ENCODE measurements around the gene SHISAL2A.

Gene SHISAL2A

GRCh38 chr1:52636721-52637695 lies 4.0 kb downstream of the SHISAL2A start:
- ChIA-PET POLR2A (no interaction called here), CTCF (no interaction called here)
- no peak for TF ChIP-seq PKNOX1 (IDR thresholded peaks at IDR 0.05)
- no peak for TF ChIP-seq FOXM1 (IDR thresholded peaks at IDR 0.05; ENCODE audit: borderline replicate concordance)
- no peak for TF ChIP-seq FOXA1 (IDR thresholded peaks at IDR 0.05)
- no peak for TF ChIP-seq L3MBTL2 (conservative IDR thresholded peaks at IDR 0.05)
- no peak for TF ChIP-seq SP1 (IDR thresholded peaks at IDR 0.05)
- no peak for TF ChIP-seq HDGF (IDR thresholded peaks at IDR 0.05; ENCODE audit: borderline replicate concordance)
- no peak for TF ChIP-seq CTBP1 (IDR thresholded peaks at IDR 0.05; ENCODE audit: borderline replicate concordance)
- no peak for TF ChIP-seq NFRKB (IDR thresholded peaks at IDR 0.05)
- no peak for TF ChIP-seq FOXK2 (IDR thresholded peaks at IDR 0.05)
- no peak for TF ChIP-seq BHLHE40 (IDR thresholded peaks at IDR 0.05; ENCODE audit: borderline replicate concordance)
- no peak for TF ChIP-seq SUZ12 (IDR thresholded peaks at IDR 0.05)
- no peak for DNase-seq (ENCODE audit: extremely low spot score)

GRCh38 chr1:52637946-52638345 lies 5.0 kb downstream of the SHISAL2A start:
- TF ChIP-seq ELF4 (IDR thresholded peaks at IDR 0.05) (no peak), CTBP1 (IDR thresholded peaks at IDR 0.05; ENCODE audit: borderline replicate concordance) (no peak), LEF1 (IDR thresholded peaks at IDR 0.05; ENCODE audit: borderline replicate concordance) (no peak), ARNT (IDR thresholded peaks at IDR 0.05) (no peak), NFRKB (IDR thresholded peaks at IDR 0.05) (no peak), FOXK2 (IDR thresholded peaks at IDR 0.05) (no peak), SP1 (IDR thresholded peaks at IDR 0.05) (no peak)
- DNase-seq (ENCODE audit: extremely low spot score) = no peak
- ChIA-PET CTCF (no interaction called here), POLR2A (no interaction called here)

- no peak for DNase-seq (ENCODE audit: extremely low spot score)
- ChIA-PET CTCF (no interaction called here), POLR2A (no interaction called here)
- TF ChIP-seq SUZ12 (IDR thresholded peaks at IDR 0.05) (no peak), L3MBTL2 (conservative IDR thresholded peaks at IDR 0.05) (no peak), ZNF384 (IDR thresholded peaks at IDR 0.05) (no peak), FOXA1 (IDR thresholded peaks at IDR 0.05) (no peak), BHLHE40 (IDR thresholded peaks at IDR 0.05; ENCODE audit: borderline replicate concordance) (no peak), FOXM1 (IDR thresholded peaks at IDR 0.05; ENCODE audit: borderline replicate concordance) (no peak), LEF1 (IDR thresholded peaks at IDR 0.05; ENCODE audit: borderline replicate concordance) (no peak), HDGF (IDR thresholded peaks at IDR 0.05; ENCODE audit: borderline replicate concordance) (no peak), PKNOX1 (IDR thresholded peaks at IDR 0.05) (no peak), TARDBP (IDR thresholded peaks at IDR 0.05) (no peak), ARNT (IDR thresholded peaks at IDR 0.05) (no peak), FOXK2 (IDR thresholded peaks at IDR 0.05) (no peak), ELF4 (IDR thresholded peaks at IDR 0.05) (no peak), SP1 (IDR thresholded peaks at IDR 0.05) (no peak), CTBP1 (IDR thresholded peaks at IDR 0.05; ENCODE audit: borderline replicate concordance) (no peak), NFRKB (IDR thresholded peaks at IDR 0.05) (no peak)
Measured at GRCh38 chr1:52640697-52641096, 7.7 kb downstream of the SHISAL2A start.

GRCh38 chr1:52641307-52641706 lies 8.3 kb downstream of the SHISAL2A start:
- CTCF ChIA-PET = no interaction called here
- POLR2A ChIA-PET = no interaction called here
- no peak for DNase-seq (ENCODE audit: extremely low spot score)

GRCh38 chr1:52645261-52645660 lies 12.3 kb downstream of the SHISAL2A start:
- ChIA-PET CTCF (no interaction called here), POLR2A (no interaction called here)
- TF ChIP-seq FOXM1 (IDR thresholded peaks at IDR 0.05; ENCODE audit: borderline replicate concordance) (no peak), TARDBP (IDR thresholded peaks at IDR 0.05) (no peak), FOXA1 (IDR thresholded peaks at IDR 0.05) (no peak), HDGF (IDR thresholded peaks at IDR 0.05; ENCODE audit: borderline replicate concordance) (no peak), FOXK2 (IDR thresholded peaks at IDR 0.05) (no peak), ELF4 (IDR thresholded peaks at IDR 0.05) (no peak), L3MBTL2 (conservative IDR thresholded peaks at IDR 0.05) (no peak), BHLHE40 (IDR thresholded peaks at IDR 0.05; ENCODE audit: borderline replicate concordance) (no peak), SP1 (IDR thresholded peaks at IDR 0.05) (no peak), PKNOX1 (IDR thresholded peaks at IDR 0.05) (no peak), CTBP1 (IDR thresholded peaks at IDR 0.05; ENCODE audit: borderline replicate concordance) (no peak), LEF1 (IDR thresholded peaks at IDR 0.05; ENCODE audit: borderline replicate concordance) (no peak), ZNF384 (IDR thresholded peaks at IDR 0.05) (no peak), SUZ12 (IDR thresholded peaks at IDR 0.05) (no peak), ARNT (IDR thresholded peaks at IDR 0.05) (no peak)
- no peak for DNase-seq (ENCODE audit: extremely low spot score)

More at GRCh38 chr1:52641307-52641706, 8.3 kb downstream of the SHISAL2A start:
- TF ChIP-seq SUZ12 (IDR thresholded peaks at IDR 0.05) (no peak), LEF1 (IDR thresholded peaks at IDR 0.05; ENCODE audit: borderline replicate concordance) (no peak), FOXK2 (IDR thresholded peaks at IDR 0.05) (no peak), HDGF (IDR thresholded peaks at IDR 0.05; ENCODE audit: borderline replicate concordance) (no peak)

- POLR2A ChIA-PET = interaction anchor here (1.1 to 1.4 kb wide), 2 partner anchors 8 to 75 kb away, joined by 3 read pairs; partner anchors contain the start of gene ZYG11B
- TF ChIP-seq ELF4 (IDR thresholded peaks at IDR 0.05) (no peak), TARDBP (IDR thresholded peaks at IDR 0.05) (no peak), NFRKB (IDR thresholded peaks at IDR 0.05) (no peak), BHLHE40 (IDR thresholded peaks at IDR 0.05; ENCODE audit: borderline replicate concordance) (no peak), L3MBTL2 (conservative IDR thresholded peaks at IDR 0.05) (no peak), CTBP1 (IDR thresholded peaks at IDR 0.05; ENCODE audit: borderline replicate concordance) (no peak), SP1 (IDR thresholded peaks at IDR 0.05) (no peak), FOXA1 (IDR thresholded peaks at IDR 0.05) (no peak), ZNF384 (IDR thresholded peaks at IDR 0.05) (no peak), FOXK2 (IDR thresholded peaks at IDR 0.05) (no peak), HDGF (IDR thresholded peaks at IDR 0.05; ENCODE audit: borderline replicate concordance) (no peak), PKNOX1 (IDR thresholded peaks at IDR 0.05) (no peak), LEF1 (IDR thresholded peaks at IDR 0.05; ENCODE audit: borderline replicate concordance) (no peak), FOXM1 (IDR thresholded peaks at IDR 0.05; ENCODE audit: borderline replicate concordance) (no peak), ARNT (IDR thresholded peaks at IDR 0.05) (no peak), SUZ12 (IDR thresholded peaks at IDR 0.05) (no peak)
- CTCF ChIA-PET = no interaction called here
- DNase-seq (ENCODE audit: extremely low spot score) = no peak
Measured at GRCh38 chr1:52651904-52652303, 18.9 kb downstream of the SHISAL2A start.

Data from HEK293T (cell line).